Measurements from ENCODE around the gene TAS2R39.
"Not testable (repeated sequence)": the region's sequence is repeated elsewhere in the genome, so short reads cannot be mapped to it uniquely, and the experiment has no call there.

DNA sequence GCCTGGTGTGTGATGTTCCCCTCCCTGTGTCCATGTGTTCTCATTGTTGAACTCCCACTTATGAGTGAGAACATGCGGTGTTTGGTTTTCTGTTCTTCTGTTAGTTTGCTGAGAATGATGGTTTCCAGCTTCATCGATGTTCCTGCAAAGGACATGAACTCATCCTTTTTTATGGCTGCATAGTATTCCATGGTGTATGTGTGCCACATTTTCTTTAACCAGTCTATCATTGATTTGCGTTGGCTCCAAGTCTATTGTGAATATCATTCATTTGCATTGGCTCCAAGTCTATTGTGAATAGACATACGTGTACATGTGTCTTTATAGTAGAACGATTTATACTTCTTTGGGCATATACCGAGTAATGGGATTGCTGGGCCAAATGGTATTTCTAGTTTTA, 32.5 kb upstream of the TAS2R39 start:
- TF ChIP-seq POLR2A, CTCF (IDR thresholded peaks at IDR 0.05): not testable (repeated sequence)
